Fibroblast of peridontal ligament (primary cell): ENCODE data around the gene CTU2.

ENCODE experiments used
- DNase-seq: peaks from one replicate; pipeline ENCODE4 v3.0.0-alpha.2; 2010; ENCODE audit errors: extremely low read depth

Gene CTU2

GRCh38 chr16:88730632-88731607, 24.6 kb downstream of the CTU2 start:
- DNase-seq, result no peak

DNA sequence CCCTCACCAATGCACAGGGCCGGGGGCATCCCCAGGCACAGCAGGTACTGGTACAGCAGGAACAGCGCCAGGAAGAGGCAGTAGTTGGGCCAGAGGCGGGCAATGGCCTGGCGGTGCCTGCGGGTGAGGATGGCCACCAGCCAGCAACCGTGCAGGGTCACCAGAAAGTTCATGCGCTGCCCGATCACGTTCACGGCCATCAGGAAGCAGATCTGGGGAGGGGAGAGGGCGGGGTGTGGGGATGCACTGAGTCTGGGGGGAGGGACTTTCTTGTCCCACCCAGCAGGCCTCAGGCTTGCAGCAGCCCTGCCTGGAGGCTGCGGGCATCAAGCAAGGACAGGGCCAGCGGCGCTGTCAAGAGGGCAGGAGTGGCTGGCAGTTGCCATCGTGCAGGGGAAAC, 25.4 kb downstream of the CTU2 start:
- no peak for DNase-seq

DNA sequence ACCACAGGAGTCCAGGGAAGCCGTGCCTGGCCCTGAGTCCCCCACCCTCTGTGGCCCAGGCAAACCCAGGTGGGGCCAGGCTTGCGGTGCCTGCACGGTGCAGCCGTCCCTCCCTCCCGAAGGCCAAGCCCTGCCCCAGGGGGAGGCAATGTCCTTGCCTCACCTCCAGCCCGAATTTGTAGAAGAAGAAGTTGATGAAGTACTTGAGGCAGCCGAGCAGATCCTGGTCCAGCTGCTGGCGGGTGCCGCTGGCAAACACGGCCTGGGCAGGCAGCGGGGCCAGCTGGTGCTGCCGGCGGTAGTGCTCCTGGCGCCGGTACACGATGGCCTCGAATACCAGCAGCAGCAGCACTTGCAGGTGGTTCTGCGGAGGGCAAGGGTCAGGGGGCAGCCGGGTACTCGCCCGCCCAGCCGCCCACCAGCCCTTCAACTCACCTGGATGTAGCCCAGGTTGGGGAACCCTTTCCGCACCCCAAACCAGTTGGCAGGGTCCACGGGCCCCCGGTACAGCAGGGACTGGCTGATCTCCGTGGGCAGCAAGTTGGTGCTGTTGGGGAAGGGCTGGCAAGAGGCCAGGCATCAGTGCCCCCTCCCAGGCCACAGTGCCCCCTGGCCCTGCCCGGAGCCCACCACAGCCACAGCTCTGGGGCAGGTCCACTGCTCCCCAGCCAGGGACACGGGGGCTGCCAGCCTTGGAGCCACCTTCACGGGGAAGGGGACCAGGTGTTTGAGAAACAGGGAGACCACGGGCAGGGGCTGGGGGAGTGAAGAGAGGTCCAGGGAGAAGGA, 26.1 kb downstream of the CTU2 start:
- no peak for DNase-seq

DNA sequence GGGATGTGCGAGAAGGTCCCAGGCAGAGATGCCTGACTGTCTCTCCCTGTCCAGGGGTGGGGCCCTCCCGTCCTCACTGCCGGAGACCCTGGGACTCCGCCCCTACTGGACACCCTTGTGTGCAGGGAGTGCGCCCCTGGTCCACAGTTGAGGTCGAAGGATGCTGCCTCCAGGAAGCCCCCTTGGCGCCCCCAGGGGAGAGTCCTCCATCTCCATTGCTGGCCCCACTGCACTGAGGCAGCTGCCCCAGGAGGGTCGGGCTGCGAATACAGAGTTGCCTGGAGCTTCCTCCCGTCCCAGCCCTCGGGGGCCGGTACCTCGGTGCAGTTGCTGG, 26.6 kb downstream of the CTU2 start:
- no peak for DNase-seq

DNA sequence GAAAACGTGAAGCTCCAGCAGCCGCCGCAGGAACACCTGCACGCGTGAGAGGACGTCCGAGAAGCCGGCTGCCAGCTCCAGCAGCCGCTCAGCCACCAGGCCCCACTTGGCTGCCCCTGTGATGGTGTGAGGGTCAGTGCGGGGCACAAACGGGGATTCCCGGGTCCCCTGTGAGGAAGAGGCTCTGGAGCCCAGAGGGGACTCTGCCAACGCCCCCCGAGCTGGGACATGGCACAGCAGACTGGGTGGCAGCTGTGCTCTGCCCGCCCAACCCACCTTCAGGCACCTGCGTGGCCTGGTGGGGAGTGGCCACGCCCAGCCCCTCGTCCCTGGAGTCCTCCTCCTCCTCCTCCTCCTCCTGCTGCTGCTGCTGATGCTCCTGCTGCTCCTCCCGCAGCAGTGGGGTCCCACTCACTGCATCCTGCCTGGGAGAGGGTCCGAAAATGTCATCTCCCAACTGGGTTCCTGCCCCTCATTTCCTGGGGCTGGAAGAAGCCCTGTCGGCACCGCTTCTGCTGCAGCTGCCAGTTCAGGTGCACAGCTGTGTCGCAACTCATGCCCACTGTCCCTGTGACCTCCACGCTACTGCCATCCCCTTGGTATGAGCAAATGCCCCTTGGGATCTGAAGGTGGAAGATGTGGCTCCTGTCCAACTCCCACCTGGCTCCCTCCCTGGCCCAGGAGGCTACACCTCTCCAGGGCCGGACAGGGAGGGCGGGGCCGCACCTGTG, 27.5 kb downstream of the CTU2 start:
- DNase-seq, result no peak

- no peak for DNase-seq
These were observed 28.0 kb downstream of the CTU2 start for GRCh38 chr16:88734361-88734728.

GRCh38 chr16:88735121-88735520, 28.8 kb downstream of the CTU2 start:
- DNase-seq, result no peak

DNA sequence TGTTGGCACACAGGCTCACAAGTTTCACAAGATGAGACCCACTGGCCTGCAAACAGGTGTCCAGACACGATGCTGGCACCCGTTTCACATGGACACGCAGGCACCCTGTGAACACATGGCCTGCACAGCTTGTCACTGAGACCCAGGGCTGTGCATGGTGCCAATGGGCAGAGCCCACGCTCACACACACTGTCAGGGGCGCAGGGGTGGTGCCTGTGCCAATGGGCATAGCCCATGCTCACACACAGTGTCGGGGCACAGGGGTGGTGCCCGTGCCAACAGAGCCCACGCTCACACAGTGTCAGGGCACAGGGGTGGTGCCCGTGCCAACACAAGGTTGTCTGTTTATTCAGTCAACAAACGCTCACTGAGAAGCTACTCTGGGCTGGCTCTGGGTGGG, 29.3 kb downstream of the CTU2 start:
- DNase-seq, result no peak

- no peak for DNase-seq
These were observed 29.8 kb downstream of the CTU2 start for GRCh38 chr16:88736088-88736487.

GRCh38 chr16:88736496-88736895, 30.2 kb downstream of the CTU2 start:
- no peak for DNase-seq

- peak; percentile 68 for DNase-seq
These were observed 31.2 kb downstream of the CTU2 start for GRCh38 chr16:88737298-88738150.

DNA sequence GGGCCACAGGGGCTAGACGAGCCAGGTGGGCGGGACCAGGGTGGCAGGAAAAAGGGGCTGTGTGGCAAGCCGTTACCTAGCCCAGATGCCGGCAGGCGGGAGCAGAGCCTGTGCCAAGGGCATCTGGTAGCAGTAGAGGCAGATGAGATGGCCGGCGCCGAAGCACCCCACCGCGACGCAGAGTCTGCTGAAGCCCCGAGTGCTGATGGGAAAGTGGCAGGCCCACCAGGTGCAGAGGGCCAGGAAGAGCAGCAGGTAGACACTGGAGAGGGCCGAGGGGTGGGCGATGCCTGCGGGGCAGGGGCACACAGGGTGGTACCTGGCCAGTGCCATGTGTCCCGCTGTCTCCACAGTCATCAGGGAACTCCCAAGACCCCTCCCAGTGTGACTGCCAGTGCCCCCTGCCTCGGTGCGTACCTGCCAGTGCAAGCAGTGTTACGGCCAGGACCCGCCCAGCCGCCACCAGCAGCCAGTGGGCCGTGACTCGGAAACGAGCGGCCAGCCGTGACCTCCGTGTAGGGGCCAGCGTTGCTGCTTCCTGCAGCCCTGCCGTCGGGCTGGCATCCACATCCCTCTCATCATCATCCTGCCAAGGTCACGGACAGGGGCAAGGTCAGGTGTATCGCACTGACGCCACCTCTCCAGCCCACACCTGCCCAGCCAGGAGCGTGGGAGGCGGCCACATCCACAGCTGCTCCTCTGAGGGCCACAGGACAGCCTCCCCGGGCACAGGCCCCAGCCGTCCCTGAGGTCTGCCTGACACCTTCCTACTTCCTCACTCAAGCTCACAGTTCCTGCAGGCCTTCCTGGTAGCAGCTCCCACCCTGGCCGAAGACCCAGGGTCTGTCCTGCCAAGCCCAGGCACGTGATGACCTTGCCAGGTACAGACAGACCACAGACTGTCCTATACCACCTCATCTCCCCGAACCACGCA, 32.1 kb downstream of the CTU2 start:
- DNase-seq, result no peak

GRCh38 chr16:88739139-88739976, 33.1 kb downstream of the CTU2 start:
- DNase-seq, result no peak

DNA sequence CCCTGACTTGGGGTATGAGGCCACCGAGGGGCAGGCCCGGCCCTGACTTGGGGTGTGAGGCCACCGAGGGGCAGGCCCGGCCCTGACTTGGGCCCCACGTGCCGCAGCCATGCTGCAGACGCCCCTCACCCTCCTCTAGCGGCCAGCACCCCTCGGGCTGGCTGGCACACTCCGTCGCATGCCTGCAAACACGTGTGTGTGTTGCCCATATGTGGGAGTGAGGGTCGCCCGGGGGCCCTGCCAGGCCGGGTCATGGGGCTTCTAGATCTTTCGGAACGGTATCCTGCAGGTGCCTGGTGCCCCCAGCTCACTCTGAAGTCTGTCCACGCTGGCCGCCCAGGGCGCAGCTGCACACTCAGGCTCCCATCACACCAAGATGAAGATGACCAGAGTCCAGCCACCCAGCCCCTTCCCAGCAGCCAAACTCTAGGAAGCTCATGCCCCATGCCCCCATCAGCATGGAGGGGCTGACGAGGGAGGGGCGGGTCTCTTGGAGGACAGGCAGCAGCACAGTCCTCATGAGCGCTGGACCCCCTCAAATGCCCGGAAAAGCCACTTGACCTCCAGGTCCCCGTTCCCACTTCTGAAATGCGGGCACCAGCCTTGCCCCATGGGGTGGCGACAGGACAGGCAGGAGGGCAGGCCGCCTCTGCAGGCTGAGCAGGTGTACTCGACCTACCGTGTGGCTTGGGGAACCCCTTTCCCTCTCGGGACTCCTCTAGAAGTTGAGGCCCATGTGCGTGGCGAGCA, 33.8 kb downstream of the CTU2 start:
- DNase-seq, result no peak

- DNase-seq, result no peak
These were observed 34.4 kb downstream of the CTU2 start for GRCh38 chr16:88740727-88741055.

- DNase-seq, result no peak
These were observed 35.1 kb downstream of the CTU2 start for GRCh38 chr16:88741368-88741767.

DNA sequence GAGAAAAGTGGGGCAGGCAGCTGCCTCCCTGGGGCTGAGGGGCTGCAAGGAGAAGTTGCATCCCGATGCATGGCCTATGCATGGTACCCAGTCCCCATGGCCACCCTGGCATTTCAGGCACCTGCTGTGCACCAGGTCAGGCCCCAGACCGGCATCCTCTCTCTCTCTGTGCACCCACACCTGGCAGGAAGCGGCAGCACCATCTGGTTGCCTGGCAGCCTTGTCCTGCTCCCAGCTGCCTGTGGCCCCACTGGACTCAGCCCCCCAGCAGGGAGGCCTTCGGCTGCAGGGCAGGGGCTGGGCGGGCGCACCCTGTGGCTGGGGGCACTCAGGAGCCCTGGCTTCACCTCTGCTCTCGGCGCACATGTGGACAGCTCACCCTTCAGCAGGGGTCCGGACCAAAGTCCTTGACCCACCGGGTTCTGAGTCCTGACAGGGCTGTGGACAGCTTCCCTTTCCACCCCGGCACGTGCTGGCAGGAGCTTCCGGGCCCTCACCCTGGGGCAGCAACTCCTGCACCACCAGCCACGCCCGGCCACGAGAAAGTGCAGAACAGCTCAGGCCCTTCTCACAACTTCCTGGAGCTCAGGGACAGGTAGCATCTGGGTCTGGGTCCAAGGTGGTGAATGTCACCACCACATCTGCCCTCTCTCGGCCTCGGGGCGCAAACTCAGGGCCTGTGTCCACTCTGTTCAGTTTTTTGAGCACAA, 36.7 kb downstream of the CTU2 start:
- no peak for DNase-seq
